GM18517 (cell line): ENCODE results near the gene KCNK4.

ENCODE experiments used
- ATAC-seq: cut with Tn5 transposase; IDR thresholded peaks from one replicate; pipeline ENCODE4 v1.9.1; 2021; ENCODE audit warnings: mild to moderate bottlenecking, moderate library complexity; ENCODE audit not compliant: unreplicated experiment

The KCNK4 gene

GRCh38 chr11:64289002-64289564 lies 2.0 kb upstream of the KCNK4 start:
- ATAC-seq = no peak

GRCh38 chr11:64290352-64291261 lies 495 bp upstream of the KCNK4 start:
- ATAC-seq = no peak

- ATAC-seq = no peak
Observed at GRCh38 chr11:64291752-64292459, 804 bp downstream of the KCNK4 start.

- no peak for ATAC-seq
Observed at GRCh38 chr11:64292460-64293254, 1.6 kb downstream of the KCNK4 start.

GRCh38 chr11:64294774-64295173 lies 3.7 kb downstream of the KCNK4 start:
- no peak for ATAC-seq

- no peak for ATAC-seq
Observed at GRCh38 chr11:64295760-64296159, 4.7 kb downstream of the KCNK4 start.

GRCh38 chr11:64296236-64296635 lies 5.1 kb downstream of the KCNK4 start:
- no peak for ATAC-seq

- no peak for ATAC-seq
Observed at GRCh38 chr11:64296830-64297698, 6.0 kb downstream of the KCNK4 start.

GRCh38 chr11:64297699-64298358 lies 6.7 kb downstream of the KCNK4 start:
- no peak for ATAC-seq

- ATAC-seq = no peak
Observed at GRCh38 chr11:64298966-64299846, 8.1 kb downstream of the KCNK4 start.

- no peak for ATAC-seq
Observed at GRCh38 chr11:64299847-64300648, 8.9 kb downstream of the KCNK4 start, which contains the start of gene CATSPERZ. TSS of gene CATSPERZ (plus strand) at chr11:64300358. CDS start at chr11:64300411, 53 bp downstream.

GRCh38 chr11:64303109-64304031 lies 12.3 kb downstream of the KCNK4 start:
- ATAC-seq = no peak

- ATAC-seq = no peak
Observed at GRCh38 chr11:64304032-64304315, 12.9 kb downstream of the KCNK4 start.

- ATAC-seq = peak; percentile 42
Observed at GRCh38 chr11:64304316-64305072, 13.4 kb downstream of the KCNK4 start.

GRCh38 chr11:64305075-64305690 lies 14.1 kb downstream of the KCNK4 start, which contains the start of gene ESRRA:
TSS of gene ESRRA (plus strand) at chr11:64305524. CDS start at chr11:64307180, 1,656 bp downstream.
- peak; percentile 75 for ATAC-seq
